ENCODE data around the gene AGAP1.

GRCh38 chr2:235674146-235674545, 180.3 kb downstream of the AGAP1 start:
- TF ChIP-seq POLR2AphosphoS5 (IDR thresholded peaks at IDR 0.05; ENCODE audit: insufficient read depth, low read depth, low read length) (no peak), EZH2 (IDR thresholded peaks at IDR 0.05; ENCODE audit: borderline replicate concordance, low read depth, low read length, severe bottlenecking) (no peak)

Measured in endothelial cell of umbilical vein (primary cell).